GM12864 (cell line): ENCODE results near the gene CUL4A.

Experiments used
- DNase-seq: peaks from one replicate; pipeline ENCODE4 v3.0.0-alpha.2; 2011; ENCODE audit warnings: low read depth
- H3K4me3 ChIP-seq: 2 replicates; pipeline ENCODE4 v1.5.1; 2011; ENCODE audit warnings: mild to moderate bottlenecking, low read depth, low read length, control low read depth
- TF ChIP-seq, protein P1 (sequence below): IDR thresholded peaks from 2 replicates; pipeline ENCODE4 v1.5.1; 2011; ENCODE audit warnings: low read depth, mild to moderate bottlenecking, moderate library complexity, low read length, control low read depth, inconsistent platforms; ENCODE audit errors: missing control alignments

CUL4A gene

DNA sequence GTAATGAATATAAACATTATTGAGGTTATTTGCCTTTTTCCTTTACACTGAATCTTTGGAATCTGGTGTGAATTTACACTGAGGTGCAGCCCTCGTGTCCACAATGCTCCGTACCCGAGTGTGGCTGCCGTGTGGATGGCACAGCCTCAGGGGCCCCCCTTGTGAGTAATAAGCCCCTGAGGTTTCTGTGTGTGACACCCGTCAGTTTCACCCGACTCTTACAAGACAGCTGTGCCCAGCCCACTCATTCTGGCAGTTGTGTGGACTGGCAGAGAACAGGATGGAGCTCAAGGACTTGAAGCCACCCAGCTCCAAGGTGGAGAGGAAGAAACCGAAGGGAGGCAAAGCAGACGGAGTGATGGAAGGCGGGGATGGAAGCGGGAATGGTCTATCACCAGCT, 43.1 kb upstream of the CUL4A start:
- no peak overlapping the region for H3K4me3 ChIP-seq
- TF ChIP-seq, protein P1, sequence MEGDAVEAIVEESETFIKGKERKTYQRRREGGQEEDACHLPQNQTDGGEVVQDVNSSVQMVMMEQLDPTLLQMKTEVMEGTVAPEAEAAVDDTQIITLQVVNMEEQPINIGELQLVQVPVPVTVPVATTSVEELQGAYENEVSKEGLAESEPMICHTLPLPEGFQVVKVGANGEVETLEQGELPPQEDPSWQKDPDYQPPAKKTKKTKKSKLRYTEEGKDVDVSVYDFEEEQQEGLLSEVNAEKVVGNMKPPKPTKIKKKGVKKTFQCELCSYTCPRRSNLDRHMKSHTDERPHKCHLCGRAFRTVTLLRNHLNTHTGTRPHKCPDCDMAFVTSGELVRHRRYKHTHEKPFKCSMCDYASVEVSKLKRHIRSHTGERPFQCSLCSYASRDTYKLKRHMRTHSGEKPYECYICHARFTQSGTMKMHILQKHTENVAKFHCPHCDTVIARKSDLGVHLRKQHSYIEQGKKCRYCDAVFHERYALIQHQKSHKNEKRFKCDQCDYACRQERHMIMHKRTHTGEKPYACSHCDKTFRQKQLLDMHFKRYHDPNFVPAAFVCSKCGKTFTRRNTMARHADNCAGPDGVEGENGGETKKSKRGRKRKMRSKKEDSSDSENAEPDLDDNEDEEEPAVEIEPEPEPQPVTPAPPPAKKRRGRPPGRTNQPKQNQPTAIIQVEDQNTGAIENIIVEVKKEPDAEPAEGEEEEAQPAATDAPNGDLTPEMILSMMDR: no peak
- no peak for DNase-seq

- no peak overlapping the region for H3K4me3 ChIP-seq
- DNase-seq: no peak
- TF ChIP-seq, protein P1: no peak
These were observed 42.7 kb upstream of the CUL4A start for GRCh38 chr13:113166681-113167080.

GRCh38 chr13:113167155-113167554, 42.3 kb upstream of the CUL4A start:
- H3K4me3 ChIP-seq: no peak overlapping the region
- TF ChIP-seq, protein P1: no peak

DNA sequence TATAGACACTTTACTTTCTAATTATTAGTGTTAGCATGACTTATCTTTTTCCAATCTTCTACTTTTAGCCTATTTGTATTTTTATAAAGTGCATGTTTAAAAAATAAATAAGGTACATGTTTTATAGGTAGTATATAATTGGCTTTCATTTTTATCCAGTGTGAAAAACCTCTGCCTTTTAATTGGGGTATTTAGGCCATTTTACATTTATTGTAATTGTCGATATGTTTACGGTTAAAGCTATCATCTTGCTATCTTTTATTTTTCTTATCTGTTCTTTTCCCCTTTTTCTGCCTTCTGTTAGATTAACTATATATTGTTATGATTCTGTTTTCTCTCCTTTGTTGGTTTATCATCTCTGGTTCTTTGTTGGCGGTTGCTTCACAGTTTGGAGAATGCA, 41.8 kb upstream of the CUL4A start:
- TF ChIP-seq, protein P1: no peak
- no peak for DNase-seq
- no peak overlapping the region for H3K4me3 ChIP-seq

More at GRCh38 chr13:113167155-113167554, 42.3 kb upstream of the CUL4A start:
- DNase-seq: no peak

DNA sequence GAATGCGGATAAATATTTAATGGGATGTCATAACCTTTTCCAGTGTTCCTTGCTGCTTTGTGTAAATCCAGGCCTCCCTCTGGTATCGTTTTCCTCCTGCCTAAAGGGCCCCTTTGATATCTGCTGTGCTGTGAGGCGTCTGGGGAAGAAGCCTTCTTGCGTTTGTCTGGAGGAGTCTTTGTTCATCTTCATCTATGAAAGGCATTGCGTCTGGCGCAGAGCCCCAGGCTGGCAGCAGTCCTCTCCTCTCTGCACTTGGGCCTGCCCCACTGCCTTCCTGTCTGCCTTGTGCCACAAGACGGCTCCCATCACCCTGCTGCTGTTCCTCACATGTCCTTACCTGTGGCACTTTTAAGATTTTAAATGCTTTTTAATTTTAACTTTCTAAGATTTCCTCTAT, 41.2 kb upstream of the CUL4A start:
- TF ChIP-seq, protein P1: no peak
- no peak for DNase-seq
- no peak overlapping the region for H3K4me3 ChIP-seq

GRCh38 chr13:113169277-113170272, 39.8 kb upstream of the CUL4A start:
- DNase-seq: no peak
- TF ChIP-seq, protein P1: no peak
- H3K4me3 ChIP-seq: no peak overlapping the region
